ENCODE measurements around the gene CNGA2. TPM values are rescaled to one million over a fixed set of nuclear protein-coding genes. Genes with fewer than 3 reads are reported as not detected.

Gene CNGA2
- total and polyA plus RNA-seq, 2 experiments from 2014 or later: not detected

DNA sequence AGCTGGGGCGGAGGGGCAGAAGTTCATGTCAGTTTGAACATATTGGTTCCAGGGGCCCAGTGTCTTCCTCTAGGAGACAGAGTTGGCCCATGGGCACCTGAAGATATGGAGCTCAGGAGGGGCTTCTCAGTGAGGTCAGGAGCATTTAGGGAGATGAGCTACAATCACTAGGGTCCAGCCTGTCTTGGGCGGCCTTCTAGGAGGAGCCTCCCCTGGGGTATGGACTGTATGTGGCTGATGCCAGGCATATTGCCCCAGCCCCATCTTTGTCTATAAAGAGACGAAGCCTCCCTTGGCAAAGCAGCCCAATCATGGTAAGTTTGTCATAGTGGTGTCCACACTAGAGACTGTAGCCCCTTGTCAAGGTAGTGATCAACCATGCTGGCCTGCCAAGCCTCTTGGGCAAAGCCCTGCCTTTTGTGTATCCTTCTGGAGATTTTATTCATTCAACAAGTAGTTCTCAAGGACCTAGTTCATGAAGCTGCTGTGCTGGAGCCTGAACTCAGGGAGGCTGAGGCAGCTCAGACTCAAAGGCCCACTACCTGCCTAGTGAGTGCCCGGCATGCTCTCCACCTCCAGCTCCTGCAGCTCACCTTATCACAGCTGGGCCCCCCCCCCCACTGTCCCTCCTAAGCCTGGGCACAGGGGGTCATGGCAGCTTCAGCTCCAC lies 5.4 kb upstream of the CNGA2 start:
- Histone ChIP-seq H3K9me2 (ENCODE audit: insufficient read depth) (no peaks in the 10 kb centered on the region), H3K79me2 (replicated peaks; ENCODE audit: insufficient read depth) (no peaks in the 10 kb centered on the region), H3K4me2 (no peak overlapping the region), H4K20me1 (replicated peaks; ENCODE audit: insufficient read depth) (no peaks in the 10 kb centered on the region), H3K27ac (ENCODE audit: low read depth) (no peak overlapping the region), H2AFZ (no peak overlapping the region), H3K4me3 (no peak overlapping the region), H3K4me1 (ENCODE audit: insufficient read depth) (no peaks in the 10 kb centered on the region), H3K36me3 (ENCODE audit: insufficient read depth) (no peaks in the 10 kb centered on the region), H3F3A (replicated peaks; ENCODE audit: low read depth) (no peaks in the 10 kb centered on the region), H3K27me3 (ENCODE audit: insufficient read depth) (no peaks in the 10 kb centered on the region)
- Mint-ChIP-seq H3K4me3 (no peak overlapping the region), H3K9me3 (no peaks in the 10 kb centered on the region; the same call in 2 of the 3 replicates), H3K27ac (no peak overlapping the region), H3K27me3 (ENCODE audit: insufficient read depth, low read depth, poor library complexity) (no peaks in the 10 kb centered on the region), H3K4me1 (peaks cover 2% of the 10 kb centered on the region; the same call in 1 of the 3 replicates), H3K36me3 (ENCODE audit: low read depth) (no peaks in the 10 kb centered on the region)
- ATAC-seq (no peak), DNase-seq (ENCODE audit: low spot score) (no peak)
- TF ChIP-seq ZNF331 (CRISPR knock-in tag; IDR thresholded peaks at IDR 0.05; ENCODE audit: low read depth) (no peak), JUNB (IDR thresholded peaks at IDR 0.05; ENCODE audit: unreplicated experiment) (no peak), CREB1 (CRISPR knock-in tag; IDR thresholded peaks at IDR 0.05; ENCODE audit: low read depth) (no peak), EZH2 (IDR thresholded peaks at IDR 0.05; ENCODE audit: low read depth, unreplicated experiment) (no peak), NANOG (IDR thresholded peaks at IDR 0.05; ENCODE audit: borderline replicate concordance) (no peak), POLR2AphosphoS5 (IDR thresholded peaks at IDR 0.05; ENCODE audit: low read depth) (no peak), ZNF114 (CRISPR knock-in tag; IDR thresholded peaks at IDR 0.05) (no peak), CTCF (conservative IDR thresholded peaks at IDR 0.05; ENCODE audit: low read depth in 2 of 2) (no peak), ETS1 (IDR thresholded peaks at IDR 0.05) (no peak), EZH2phosphoT487 (IDR thresholded peaks at IDR 0.05; ENCODE audit: unreplicated experiment) (no peak), STAT1 (IDR thresholded peaks at IDR 0.05; ENCODE audit: unreplicated experiment) (no peak), ZNF462 (CRISPR knock-in tag; IDR thresholded peaks at IDR 0.05) (no peak)
- TF ChIP-seq, protein P1, sequence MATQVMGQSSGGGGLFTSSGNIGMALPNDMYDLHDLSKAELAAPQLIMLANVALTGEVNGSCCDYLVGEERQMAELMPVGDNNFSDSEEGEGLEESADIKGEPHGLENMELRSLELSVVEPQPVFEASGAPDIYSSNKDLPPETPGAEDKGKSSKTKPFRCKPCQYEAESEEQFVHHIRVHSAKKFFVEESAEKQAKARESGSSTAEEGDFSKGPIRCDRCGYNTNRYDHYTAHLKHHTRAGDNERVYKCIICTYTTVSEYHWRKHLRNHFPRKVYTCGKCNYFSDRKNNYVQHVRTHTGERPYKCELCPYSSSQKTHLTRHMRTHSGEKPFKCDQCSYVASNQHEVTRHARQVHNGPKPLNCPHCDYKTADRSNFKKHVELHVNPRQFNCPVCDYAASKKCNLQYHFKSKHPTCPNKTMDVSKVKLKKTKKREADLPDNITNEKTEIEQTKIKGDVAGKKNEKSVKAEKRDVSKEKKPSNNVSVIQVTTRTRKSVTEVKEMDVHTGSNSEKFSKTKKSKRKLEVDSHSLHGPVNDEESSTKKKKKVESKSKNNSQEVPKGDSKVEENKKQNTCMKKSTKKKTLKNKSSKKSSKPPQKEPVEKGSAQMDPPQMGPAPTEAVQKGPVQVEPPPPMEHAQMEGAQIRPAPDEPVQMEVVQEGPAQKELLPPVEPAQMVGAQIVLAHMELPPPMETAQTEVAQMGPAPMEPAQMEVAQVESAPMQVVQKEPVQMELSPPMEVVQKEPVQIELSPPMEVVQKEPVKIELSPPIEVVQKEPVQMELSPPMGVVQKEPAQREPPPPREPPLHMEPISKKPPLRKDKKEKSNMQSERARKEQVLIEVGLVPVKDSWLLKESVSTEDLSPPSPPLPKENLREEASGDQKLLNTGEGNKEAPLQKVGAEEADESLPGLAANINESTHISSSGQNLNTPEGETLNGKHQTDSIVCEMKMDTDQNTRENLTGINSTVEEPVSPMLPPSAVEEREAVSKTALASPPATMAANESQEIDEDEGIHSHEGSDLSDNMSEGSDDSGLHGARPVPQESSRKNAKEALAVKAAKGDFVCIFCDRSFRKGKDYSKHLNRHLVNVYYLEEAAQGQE (IDR thresholded peaks at IDR 0.05; ENCODE audit: unreplicated experiment): no peak

All from GM23338 (cell line).